HG03060 (cell line): Measurements from ENCODE around the gene INSYN2B.
"Not testable (repeated sequence)": the region's sequence is repeated elsewhere in the genome, so short reads cannot be mapped to it uniquely, and the experiment has no call there.

ENCODE experiments used
- ATAC-seq: cut with Tn5 transposase; IDR thresholded peaks from one replicate; pipeline ENCODE4 v1.9.1; 2021; ENCODE audit warnings: low read depth, moderate number of reproducible peaks; ENCODE audit not compliant: unreplicated experiment

The INSYN2B gene

GRCh38 chr5:169973056-169973455 is 7.2 kb downstream of the INSYN2B start:
- ATAC-seq = no peak

GRCh38 chr5:169971780-169972179 is 8.5 kb downstream of the INSYN2B start:
- ATAC-seq = no peak

- no peak for ATAC-seq
These were observed 9.2 kb downstream of the INSYN2B start for GRCh38 chr5:169970911-169971765.

- ATAC-seq = no peak
These were observed 10.0 kb downstream of the INSYN2B start for GRCh38 chr5:169970339-169970738.

- no peak for ATAC-seq
These were observed 16.0 kb downstream of the INSYN2B start for GRCh38 chr5:169964246-169964645.

- no peak for ATAC-seq
These were observed 19.6 kb downstream of the INSYN2B start for GRCh38 chr5:169960659-169961058.

- ATAC-seq = no peak
These were observed 22.0 kb downstream of the INSYN2B start for GRCh38 chr5:169958278-169958677.

GRCh38 chr5:169956756-169957155 is 23.5 kb downstream of the INSYN2B start:
- ATAC-seq = no peak

GRCh38 chr5:169956126-169956525 is 24.2 kb downstream of the INSYN2B start:
- no peak for ATAC-seq

- ATAC-seq = no peak
These were observed 25.5 kb downstream of the INSYN2B start for GRCh38 chr5:169954786-169955185.

GRCh38 chr5:169953196-169953595 is 27.1 kb downstream of the INSYN2B start:
- not testable (repeated sequence) for ATAC-seq

- ATAC-seq = no peak
These were observed 30.0 kb downstream of the INSYN2B start for GRCh38 chr5:169950333-169950732.

- ATAC-seq = no peak
These were observed 33.5 kb downstream of the INSYN2B start for GRCh38 chr5:169946743-169947295.

- no peak for ATAC-seq
These were observed 34.4 kb downstream of the INSYN2B start for GRCh38 chr5:169945831-169946261.

- no peak for ATAC-seq
These were observed 35.2 kb downstream of the INSYN2B start for GRCh38 chr5:169944922-169945680.

- ATAC-seq = no peak
These were observed 36.2 kb downstream of the INSYN2B start for GRCh38 chr5:169944115-169944514.

- no peak for ATAC-seq
These were observed 37.3 kb downstream of the INSYN2B start for GRCh38 chr5:169943026-169943425.

GRCh38 chr5:169942181-169942580 is 38.1 kb downstream of the INSYN2B start:
- ATAC-seq = no peak

GRCh38 chr5:169941542-169941941 is 38.8 kb downstream of the INSYN2B start:
- no peak for ATAC-seq

GRCh38 chr5:169939731-169940130 is 40.6 kb downstream of the INSYN2B start:
- no peak for ATAC-seq

- ATAC-seq = no peak
These were observed 41.9 kb downstream of the INSYN2B start for GRCh38 chr5:169938439-169938838.
